Caco-2 (cell line): ENCODE data around the gene MPND. TPM values are rescaled to one million over a fixed set of nuclear protein-coding genes. Genes with fewer than 3 reads are reported as not detected.

Experiments
- BruUV-seq: library from RNA; stranded (reverse); fragments of 400-500 nt; replicated peaks from 2 replicates; lab custom pipeline; 2021; lab: Mats Ljungman, UMichigan
- CTCF ChIA-PET: fragments of 300-600 bp; sonication (Branson Sonifier 250); formaldehyde crosslinking; loops from one replicate; lab custom pipeline; 2022; ENCODE audit warnings: antibody characterized with exemption; lab: Charles Lee
- POLR2A ChIA-PET: fragments of 300-600 bp; sonication (Branson Sonifier 250); formaldehyde crosslinking; loops from one replicate; lab custom pipeline; 2022; ENCODE audit warnings: antibody characterized with exemption; lab: Charles Lee
- DNase-seq, 2 experiments: peaks; one replicate each; pipeline versions ENCODE4 v3.0.0 to v3.0.0-alpha.2; 2020 to 2022
- H3K27me3 ChIP-seq: replicated peaks from 2 replicates; pipeline ENCODE4 v1.6.0; 2011; ENCODE audit warnings: low read length; ENCODE audit not compliant: control insufficient read depth, insufficient read depth
- H3K36me3 ChIP-seq: 2 replicates; pipeline ENCODE4 v1.5.1; 2011; ENCODE audit warnings: low read length; ENCODE audit not compliant: control insufficient read depth, insufficient read depth
- H3K4me1 ChIP-seq: fragments of 250-450 bp; sonication (Bioruptor Pico); 2 replicates; pipeline ENCODE4 v1.5.1; 2020; ENCODE audit warnings: mild to moderate bottlenecking
- H3K4me3 ChIP-seq: 2 replicates; pipeline ENCODE4 v1.5.1; 2011; ENCODE audit warnings: low read depth, mild to moderate bottlenecking, control low read depth, low read length
- H3K9me3 ChIP-seq: fragments of 250-450 bp; sonication (Bioruptor Pico); 2 replicates; pipeline ENCODE4 v1.5.1; 2020; ENCODE audit warnings: mild to moderate bottlenecking, moderate library complexity
- H3K27ac Mint-ChIP-seq: one replicate; pipeline ENCODE4 v1.8.0; 2022; ENCODE audit warnings: mixed read lengths; ENCODE audit not compliant: unreplicated experiment
- H3K27me3 Mint-ChIP-seq: one replicate; pipeline ENCODE4 v1.8.0; 2022; ENCODE audit warnings: mixed read lengths; ENCODE audit not compliant: insufficient read depth, unreplicated experiment
- H3K36me3 Mint-ChIP-seq: one replicate; pipeline ENCODE4 v1.8.0; 2022; ENCODE audit warnings: mild to moderate bottlenecking, mixed read lengths; ENCODE audit not compliant: insufficient read depth, unreplicated experiment
- H3K4me1 Mint-ChIP-seq: one replicate; pipeline ENCODE4 v1.8.0; 2022; ENCODE audit warnings: low read depth, mixed read lengths; ENCODE audit not compliant: unreplicated experiment
- H3K4me3 Mint-ChIP-seq: one replicate; pipeline ENCODE4 v1.8.0; 2022; ENCODE audit warnings: mild to moderate bottlenecking, moderate library complexity, mixed read lengths; ENCODE audit not compliant: unreplicated experiment
- H3K9me3 Mint-ChIP-seq: one replicate; pipeline ENCODE4 v1.8.0; 2022; ENCODE audit warnings: mixed read lengths; ENCODE audit not compliant: unreplicated experiment
- intact Hi-C: fragments of 100-400 bp; cut with micrococcal nuclease; formaldehyde crosslinking; loops from one replicate; pipeline ENCODE4 v1.10.0; 2022; ENCODE audit not compliant: unreplicated experiment
- total RNA-seq: library from RNA; stranded (reverse); gene quantifications from 2 replicates; pipeline ENCODE4 v1.2.3, GENCODE V29; 2022
- TF ChIP-seq, protein P1 (sequence below), 2 experiments: fragments of 200-600 bp in 1 of 2; IDR thresholded peaks; 1 replicate in 1 of 2; 2 replicates in 1 of 2; pipeline versions ENCODE4 v1.5.1 to v1.8.0; 2011 to 2022; ENCODE audit warnings: antibody characterized with exemption in 1 of 2, control low read depth in 1 of 2, inconsistent platforms in 1 of 2, low read depth in 1 of 2, low read length in 1 of 2, mild to moderate bottlenecking in 1 of 2, moderate library complexity in 1 of 2; ENCODE audit not compliant: insufficient read depth in 1 of 2, severe bottlenecking in 1 of 2, unreplicated experiment in 1 of 2

The MPND gene
- total RNA-seq, 1 experiment from 2014 or later: 35.7 TPM

DNA sequence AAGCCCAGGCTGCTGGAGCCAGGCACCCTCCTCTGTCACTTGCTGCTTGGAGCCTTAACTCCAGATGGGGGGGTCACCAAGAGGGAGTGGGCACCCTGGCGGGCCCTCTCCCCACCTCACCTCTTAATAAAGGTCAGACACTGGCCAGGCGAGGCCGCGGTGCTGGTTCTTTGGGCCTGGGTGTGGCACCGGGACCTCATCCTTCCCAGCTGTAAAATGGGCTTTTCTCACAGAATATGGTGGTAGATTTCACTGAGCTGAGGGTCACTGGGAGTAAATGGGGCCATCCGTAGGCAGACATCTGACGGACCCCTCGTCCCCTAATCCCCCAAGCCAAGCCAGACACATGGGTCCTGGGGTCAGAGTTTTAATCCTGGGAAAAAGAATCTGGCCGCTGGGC lies 19.7 kb upstream of the MPND start:
- Mint-ChIP-seq H3K9me3 (peaks cover 21% of the 10 kb centered on the region), H3K4me1 (peaks cover 5% of the 10 kb centered on the region), H3K36me3 (peaks cover 57% of the 10 kb centered on the region), H3K27me3 (no peaks in the 10 kb centered on the region), H3K4me3 (no peak overlapping the region), H3K27ac (no peak overlapping the region)
- H3K4me3 ChIP-seq: no peak overlapping the region
- no peaks in the 10 kb centered on the region for H3K36me3 ChIP-seq
- no peaks in the 10 kb centered on the region for H3K27me3 ChIP-seq
- intact Hi-C loops: no loop called here
- ChIA-PET POLR2A (no interaction called here), CTCF (interaction anchor here (0.7 kb wide), 1 partner anchor 24 kb away, joined by 4 read pairs; no protein-coding TSS in a partner anchor)
- no peak for DNase-seq
- H3K9me3 ChIP-seq: 0 out of 2 replicates have a peak, but pooled peaks cover 6% of the 10 kb centered on the region
- TF ChIP-seq, protein P1, sequence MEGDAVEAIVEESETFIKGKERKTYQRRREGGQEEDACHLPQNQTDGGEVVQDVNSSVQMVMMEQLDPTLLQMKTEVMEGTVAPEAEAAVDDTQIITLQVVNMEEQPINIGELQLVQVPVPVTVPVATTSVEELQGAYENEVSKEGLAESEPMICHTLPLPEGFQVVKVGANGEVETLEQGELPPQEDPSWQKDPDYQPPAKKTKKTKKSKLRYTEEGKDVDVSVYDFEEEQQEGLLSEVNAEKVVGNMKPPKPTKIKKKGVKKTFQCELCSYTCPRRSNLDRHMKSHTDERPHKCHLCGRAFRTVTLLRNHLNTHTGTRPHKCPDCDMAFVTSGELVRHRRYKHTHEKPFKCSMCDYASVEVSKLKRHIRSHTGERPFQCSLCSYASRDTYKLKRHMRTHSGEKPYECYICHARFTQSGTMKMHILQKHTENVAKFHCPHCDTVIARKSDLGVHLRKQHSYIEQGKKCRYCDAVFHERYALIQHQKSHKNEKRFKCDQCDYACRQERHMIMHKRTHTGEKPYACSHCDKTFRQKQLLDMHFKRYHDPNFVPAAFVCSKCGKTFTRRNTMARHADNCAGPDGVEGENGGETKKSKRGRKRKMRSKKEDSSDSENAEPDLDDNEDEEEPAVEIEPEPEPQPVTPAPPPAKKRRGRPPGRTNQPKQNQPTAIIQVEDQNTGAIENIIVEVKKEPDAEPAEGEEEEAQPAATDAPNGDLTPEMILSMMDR (IDR thresholded peaks at IDR 0.05; ENCODE audit: insufficient read depth in 1 of 2, low read depth in 1 of 2, low read length in 1 of 2, severe bottlenecking in 1 of 2, unreplicated experiment in 1 of 2): no peak
- H3K4me1 ChIP-seq: no peaks in the 10 kb centered on the region
- no TSS peak for BruUV-seq

DNA sequence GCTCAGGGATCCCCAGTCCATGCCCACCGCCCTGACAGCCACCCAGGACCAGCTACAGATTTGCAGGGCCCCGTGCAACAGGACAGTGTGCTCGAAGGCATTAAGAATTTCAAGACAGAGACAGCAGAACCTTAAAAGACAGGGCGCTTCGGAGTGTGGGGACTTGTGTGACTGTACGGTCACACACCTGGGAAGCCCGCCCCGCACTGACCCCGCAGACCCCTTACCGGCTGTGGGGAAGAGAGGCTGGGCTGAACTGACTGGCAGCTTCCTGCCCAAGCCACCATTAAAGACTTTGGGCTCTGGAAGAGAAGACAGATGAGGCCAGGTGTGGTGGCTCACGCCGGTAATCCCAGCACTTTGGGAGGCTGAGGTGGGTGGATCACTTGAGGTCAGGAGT lies 19.1 kb upstream of the MPND start:
- CTCF ChIA-PET: no interaction called here

DNA sequence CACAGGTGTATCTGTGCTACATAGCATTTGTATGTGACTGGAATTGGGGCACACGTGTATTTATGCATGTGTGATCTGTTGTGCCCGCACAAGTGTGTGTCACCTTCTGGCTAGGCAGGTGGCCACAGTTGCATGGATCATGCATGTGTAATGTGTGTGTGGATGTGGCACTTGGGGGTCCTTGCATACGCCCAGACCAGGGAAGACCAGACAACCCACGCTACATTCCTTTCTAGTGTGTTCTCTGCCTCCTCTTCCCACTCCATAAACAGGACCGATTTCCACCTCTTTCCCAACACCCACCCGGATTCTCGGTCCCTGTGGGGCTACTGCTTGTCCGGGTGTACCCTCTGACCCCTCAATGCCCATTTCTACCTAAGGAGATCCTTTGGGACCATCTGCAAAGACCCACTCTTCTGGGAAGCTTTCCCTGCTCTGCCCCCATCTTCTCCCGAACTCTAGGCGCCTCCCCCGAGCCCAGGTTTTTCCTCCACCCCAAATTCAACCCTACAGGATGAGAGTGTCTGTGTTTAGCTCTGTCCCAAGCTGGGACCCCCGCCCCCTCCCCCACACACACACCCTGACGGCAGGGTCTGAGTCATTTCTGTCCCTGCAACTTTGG lies 17.0 kb upstream of the MPND start:
- no peaks in the 10 kb centered on the region for H3K9me3 Mint-ChIP-seq
- no peaks in the 10 kb centered on the region for H3K27me3 ChIP-seq
- no peaks in the 10 kb centered on the region for H3K27me3 Mint-ChIP-seq
- no peaks in the 10 kb centered on the region for H3K4me1 ChIP-seq
- no peak overlapping the region for H3K4me3 Mint-ChIP-seq
- BruUV-seq: no TSS peak
- ChIA-PET POLR2A (no interaction called here), CTCF (no interaction called here)
- no peaks in the 10 kb centered on the region for H3K9me3 ChIP-seq
- no peak overlapping the region for H3K27ac Mint-ChIP-seq
- no peak for DNase-seq
- TF ChIP-seq, protein P1 (IDR thresholded peaks at IDR 0.05; ENCODE audit: insufficient read depth in 1 of 2, low read depth in 1 of 2, low read length in 1 of 2, severe bottlenecking in 1 of 2, unreplicated experiment in 1 of 2): no peak
- H3K36me3 ChIP-seq: 0 out of 2 replicates have a peak, but pooled peaks cover 2% of the 10 kb centered on the region
- H3K4me3 ChIP-seq: no peak overlapping the region
- intact Hi-C loops: no loop called here
- peaks cover 69% of the 10 kb centered on the region for H3K36me3 Mint-ChIP-seq
- peaks cover 5% of the 10 kb centered on the region for H3K4me1 Mint-ChIP-seq

More for the DNA sequence above, 19.1 kb upstream of the MPND start:
- intact Hi-C loops: no loop called here
- Mint-ChIP-seq H3K4me3 (no peak overlapping the region), H3K27me3 (no peaks in the 10 kb centered on the region), H3K36me3 (peaks cover 57% of the 10 kb centered on the region), H3K4me1 (peaks cover 5% of the 10 kb centered on the region), H3K9me3 (peaks cover 15% of the 10 kb centered on the region), H3K27ac (no peak overlapping the region)
- Histone ChIP-seq H3K27me3 (no peaks in the 10 kb centered on the region), H3K4me3 (no peak overlapping the region), H3K9me3 (0 out of 2 replicates have a peak, but pooled peaks cover 6% of the 10 kb centered on the region), H3K4me1 (no peaks in the 10 kb centered on the region), H3K36me3 (no peaks in the 10 kb centered on the region)
- POLR2A ChIA-PET: no interaction called here
- DNase-seq: no peak
- no TSS peak for BruUV-seq
- TF ChIP-seq, protein P1 (IDR thresholded peaks at IDR 0.05; ENCODE audit: insufficient read depth in 1 of 2, low read depth in 1 of 2, low read length in 1 of 2, severe bottlenecking in 1 of 2, unreplicated experiment in 1 of 2): no peak
